Spinal cord (tissue), 10 donors: Measurements from ENCODE around the gene PCSK6. TPM values are rescaled to one million over a fixed set of nuclear protein-coding genes. Genes with fewer than 3 reads are reported as not detected.

Source experiments
- DNase-seq, 6 donors: peaks; one replicate each; pipeline versions ENCODE4 v3.0.0 to v3.0.0-alpha.2; 2013 to 2015; ENCODE audit warnings: low spot score in 6 of 6, low read depth in 4 of 6
- H3K27ac ChIP-seq: one replicate; pipeline ENCODE4 v1.5.1; 2013; ENCODE audit warnings: low read depth, low read length, control low read depth
- H3K27me3 ChIP-seq: one replicate; pipeline ENCODE4 v1.6.1; 2013; ENCODE audit warnings: low read length; ENCODE audit not compliant: control insufficient read depth, insufficient read depth
- H3K36me3 ChIP-seq: one replicate; pipeline ENCODE4 v1.6.1; 2013; ENCODE audit warnings: low read length; ENCODE audit not compliant: control insufficient read depth, insufficient read depth
- H3K4me1 ChIP-seq: one replicate; pipeline ENCODE4 v1.6.1; 2013; ENCODE audit warnings: low read length; ENCODE audit not compliant: control insufficient read depth, insufficient read depth
- H3K4me3 ChIP-seq: one replicate; pipeline ENCODE4 v1.5.1; 2013; ENCODE audit warnings: low read depth, low read length, control low read depth
- H3K9me3 ChIP-seq: one replicate; pipeline ENCODE4 v1.6.1; 2013; ENCODE audit warnings: low read length; ENCODE audit not compliant: control insufficient read depth, insufficient read depth
- WGBS: methylation state at CpG from one replicate; pipeline ENCODE4 v1.1.5; 2013; ENCODE audit warnings: missing lambda C conversion rate; ENCODE audit not compliant: insufficient coverage; 5-methylcytosine and 5-hydroxymethylcytosine counted together
- polyA plus RNA-seq, 2 donors: library from polyadenylated mRNA; unstranded; fragments of 120-200 nt; gene quantifications; one replicate each; pipeline ENCODE4 v1.2.1, GENCODE V29; 2013; ENCODE audit not compliant: insufficient read length in 2 of 2
- total RNA-seq, 2 donors: library from RNA; depleted of rRNA in 1 of 2; stranded (reverse); fragments of 120-200 nt in 1 of 2; fragments of >200 nt in 1 of 2; gene quantifications; one replicate each; pipeline versions ENCODE4 v1.2.3 to v1.2.4, GENCODE V29; 2013 to 2014
- donor health status: healthy.

PCSK6 gene
- total and polyA plus RNA-seq, 4 donors, result 8.6 to 14.3 (median 11.7) TPM

- peaks cover 34% of the 10 kb centered on the region for H3K4me1 ChIP-seq
- no peak overlapping the region for H3K4me3 ChIP-seq
- H3K9me3 ChIP-seq, result no peaks in the 10 kb centered on the region
- no peaks in the 10 kb centered on the region for H3K27me3 ChIP-seq
- no peak overlapping the region for H3K27ac ChIP-seq
- 79% methylated on average over 11 of the region's 18 CpGs for WGBS
- DNase-seq, result peak in 1 of 6 donors; percentile 72
- H3K36me3 ChIP-seq, result no peaks in the 10 kb centered on the region
Observed at GRCh38 chr15:101450403-101451265, 38.9 kb downstream of the PCSK6 start.

DNA sequence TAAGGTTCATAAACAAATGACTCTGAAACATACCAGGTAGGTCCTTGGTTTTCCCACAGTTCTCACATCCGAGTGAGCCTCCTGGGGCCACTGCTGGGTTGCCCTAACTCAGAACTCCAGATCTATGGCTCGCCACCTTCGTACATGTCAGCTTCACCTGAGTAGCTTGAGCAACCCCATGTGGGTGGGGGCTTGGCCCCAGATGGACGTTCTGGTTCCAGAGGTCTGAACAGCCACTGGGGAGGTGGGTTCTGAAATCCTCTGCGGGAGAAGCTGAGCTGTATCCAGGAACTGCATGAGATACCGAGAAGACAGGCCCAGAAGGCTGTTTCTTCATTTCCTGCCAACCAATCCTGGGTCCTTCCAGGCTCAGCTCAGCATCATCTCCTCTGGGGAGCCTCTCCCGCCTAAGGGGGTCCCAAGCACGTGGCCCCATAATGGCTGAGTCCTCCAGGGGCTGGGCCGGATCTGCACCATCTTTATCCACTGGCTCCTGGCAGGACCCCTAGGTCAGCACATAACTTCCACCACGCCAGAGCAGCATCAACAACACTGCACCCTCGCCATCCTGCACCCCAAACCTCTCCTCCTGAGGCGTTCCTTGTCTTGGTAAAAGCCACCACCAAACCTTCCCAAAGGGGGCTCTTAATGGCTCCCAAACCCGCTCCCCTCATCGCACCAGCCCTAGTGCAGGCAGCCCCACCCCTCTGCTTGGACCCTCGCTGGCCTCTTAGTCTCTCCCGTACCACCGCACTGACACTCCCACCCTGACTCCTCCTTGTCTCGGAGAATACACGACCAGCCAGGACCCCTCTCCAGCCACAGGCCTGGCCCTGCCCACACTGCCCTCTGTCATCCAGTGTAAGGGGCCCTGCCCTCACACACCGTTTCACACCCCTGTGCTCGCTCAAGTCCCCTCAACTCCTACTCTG is 39.8 kb downstream of the PCSK6 start:
- no peaks in the 10 kb centered on the region for H3K9me3 ChIP-seq
- H3K4me1 ChIP-seq, result peaks cover 28% of the 10 kb centered on the region
- H3K27me3 ChIP-seq, result no peaks in the 10 kb centered on the region
- no peak overlapping the region for H3K4me3 ChIP-seq
- WGBS, result 91% methylated on average over 21 of the region's 21 CpGs
- no peaks in the 10 kb centered on the region for H3K36me3 ChIP-seq
- peak in 1 of 6 donors; percentile 20 for DNase-seq
- H3K27ac ChIP-seq, result no peak overlapping the region

- Histone ChIP-seq H3K27ac (no peak overlapping the region), H3K4me1 (peaks cover 28% of the 10 kb centered on the region), H3K36me3 (no peaks in the 10 kb centered on the region), H3K4me3 (no peak overlapping the region), H3K9me3 (no peaks in the 10 kb centered on the region), H3K27me3 (no peaks in the 10 kb centered on the region)
- 100% methylated on average over 1 of the region's 3 CpGs for WGBS
- DNase-seq, result no peak
Observed at GRCh38 chr15:101448336-101448735, 41.2 kb downstream of the PCSK6 start.

DNA sequence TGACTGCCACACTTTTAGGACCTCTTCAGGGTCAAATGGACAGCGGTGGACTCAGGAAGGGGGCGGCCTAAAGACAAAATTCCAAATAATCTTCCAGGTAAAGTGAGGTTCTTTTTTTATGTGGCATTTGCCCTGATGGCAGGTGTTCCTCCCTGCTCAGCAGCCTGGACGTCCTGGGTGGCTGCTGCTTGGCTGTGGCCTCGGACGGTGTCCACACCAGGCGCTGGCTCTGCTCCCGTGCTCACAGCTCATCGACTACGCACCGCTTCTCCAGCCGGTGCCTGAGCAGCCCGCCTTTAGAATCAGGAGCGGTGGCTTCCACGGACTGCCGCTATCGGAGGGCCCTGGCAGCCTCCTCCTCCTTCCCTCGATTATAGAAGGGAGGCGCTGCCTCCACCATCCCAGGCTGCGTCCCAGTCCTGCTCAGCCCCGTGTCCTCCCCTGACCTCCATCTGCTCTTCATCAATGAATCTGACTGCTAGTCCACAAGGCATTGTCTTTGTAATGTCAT is 41.9 kb downstream of the PCSK6 start:
- Histone ChIP-seq H3K36me3 (no peaks in the 10 kb centered on the region), H3K27me3 (no peaks in the 10 kb centered on the region), H3K4me3 (no peak overlapping the region), H3K9me3 (no peaks in the 10 kb centered on the region), H3K27ac (no peak overlapping the region), H3K4me1 (peaks cover 25% of the 10 kb centered on the region)
- DNase-seq, result no peak
- WGBS, result 92% methylated on average over 17 of the region's 20 CpGs

DNA sequence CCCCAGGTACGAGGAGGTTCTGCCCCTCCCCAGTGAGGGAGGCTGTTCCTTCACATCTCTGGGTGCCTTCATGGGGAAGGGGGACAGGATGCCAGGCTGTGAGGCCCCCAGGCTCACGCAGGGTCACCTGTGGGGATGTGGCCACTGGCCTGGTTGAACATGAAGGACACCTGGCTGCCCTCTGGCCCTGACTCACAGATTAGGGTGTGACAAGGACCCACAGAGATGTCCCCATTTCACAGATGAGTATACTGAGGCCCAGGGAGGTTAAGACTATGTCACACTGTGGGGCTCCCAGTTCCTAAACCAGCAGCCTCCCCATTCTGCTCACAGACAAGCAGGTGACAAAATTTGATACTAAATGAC is 42.4 kb downstream of the PCSK6 start:
- no peaks in the 10 kb centered on the region for H3K27me3 ChIP-seq
- no peak overlapping the region for H3K27ac ChIP-seq
- no peak for DNase-seq
- peaks cover 25% of the 10 kb centered on the region for H3K4me1 ChIP-seq
- H3K9me3 ChIP-seq, result no peaks in the 10 kb centered on the region
- 100% methylated on average over 1 of the region's 2 CpGs for WGBS
- no peaks in the 10 kb centered on the region for H3K36me3 ChIP-seq
- no peak overlapping the region for H3K4me3 ChIP-seq

DNA sequence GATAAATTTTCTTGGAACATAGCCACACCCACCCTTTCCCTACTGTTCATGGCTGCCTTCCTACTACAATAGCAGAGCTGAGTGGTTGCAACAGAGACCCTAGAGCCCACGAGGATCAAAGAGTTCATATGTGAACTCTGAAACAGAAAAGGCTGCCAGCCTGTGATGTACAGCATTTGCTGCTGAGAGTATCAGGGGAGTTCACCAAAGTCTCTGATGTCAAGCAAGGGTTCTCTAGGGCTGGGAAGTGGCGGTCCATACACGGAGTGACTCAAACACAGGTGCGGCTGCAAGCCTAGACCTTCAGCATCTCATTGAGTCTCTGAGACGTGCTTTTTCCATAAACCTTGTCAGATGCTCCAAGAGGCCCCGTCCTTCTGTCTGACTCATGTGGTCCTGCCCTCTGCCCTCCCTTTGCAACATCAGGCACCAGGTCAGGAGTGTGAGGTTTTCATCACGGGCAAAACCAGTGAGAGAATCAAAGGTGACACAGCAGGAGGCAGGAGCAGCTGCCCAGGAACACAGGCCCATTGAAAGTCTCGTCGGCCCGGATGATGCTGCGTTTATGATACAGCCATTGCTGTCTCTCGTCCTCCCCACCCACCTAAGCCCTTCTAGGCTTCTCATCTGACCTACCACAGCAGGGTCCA is 42.9 kb downstream of the PCSK6 start:
- Histone ChIP-seq H3K9me3 (no peaks in the 10 kb centered on the region), H3K4me1 (peaks cover 28% of the 10 kb centered on the region), H3K27ac (no peak overlapping the region), H3K4me3 (no peak overlapping the region), H3K36me3 (no peaks in the 10 kb centered on the region), H3K27me3 (no peaks in the 10 kb centered on the region)
- WGBS, result 85% methylated on average over 11 of the region's 12 CpGs
- no peak for DNase-seq

- Histone ChIP-seq H3K36me3 (no peaks in the 10 kb centered on the region), H3K9me3 (no peaks in the 10 kb centered on the region), H3K4me1 (peaks cover 26% of the 10 kb centered on the region), H3K4me3 (no peak overlapping the region), H3K27me3 (no peaks in the 10 kb centered on the region), H3K27ac (no peak overlapping the region)
- 89% methylated on average over 22 of the region's 22 CpGs for WGBS
- no peak for DNase-seq
Observed at GRCh38 chr15:101445562-101446517, 43.7 kb downstream of the PCSK6 start.

GRCh38 chr15:101444807-101445508 is 44.5 kb downstream of the PCSK6 start:
- Histone ChIP-seq H3K36me3 (no peaks in the 10 kb centered on the region), H3K4me3 (no peak overlapping the region), H3K4me1 (peaks cover 22% of the 10 kb centered on the region), H3K27ac (no peak overlapping the region), H3K9me3 (no peaks in the 10 kb centered on the region), H3K27me3 (no peaks in the 10 kb centered on the region)
- no peak for DNase-seq
- WGBS, result 94% methylated on average over 12 of the region's 12 CpGs
